ENCODE measurements around the gene DNM3. TPM values are rescaled to one million over a fixed set of nuclear protein-coding genes. Genes with fewer than 3 reads are reported as not detected.

DNM3 gene
- total and polyA plus RNA-seq, 9 of the 15 experiments (the other 6 are each of a cell fraction or from before 2014, with no cell fraction given): 0.08 to 0.36 (median 0.22) TPM; not detected in 1

DNA sequence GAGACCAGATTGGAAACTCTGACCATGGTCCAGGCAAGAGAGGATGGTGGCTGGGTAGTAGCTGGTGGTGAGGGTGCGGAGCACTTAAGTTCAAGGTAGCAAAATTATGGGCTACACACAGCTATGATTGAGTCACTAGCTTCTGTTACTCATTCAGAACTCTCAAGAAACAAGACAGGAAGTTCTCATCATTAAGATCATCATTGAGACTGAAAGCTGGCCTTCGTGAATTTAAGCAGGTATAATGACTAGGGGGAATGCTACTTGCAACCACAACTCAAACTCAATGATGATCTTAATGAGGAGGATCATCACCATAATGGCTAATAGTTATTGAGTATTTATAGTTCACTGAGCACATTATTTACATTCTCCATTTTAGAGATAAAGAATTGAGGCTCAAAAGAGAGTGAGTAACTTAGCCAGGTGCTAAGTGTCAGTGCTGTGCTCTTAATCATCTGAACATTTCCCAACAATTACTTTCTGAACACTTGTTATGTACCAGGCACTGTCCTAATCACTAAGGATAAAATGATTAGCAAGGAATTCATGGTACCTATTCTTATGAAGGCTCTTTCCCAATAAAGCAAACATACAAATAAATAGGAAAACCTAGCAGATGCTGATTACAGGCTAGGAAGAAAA lies 292.9 kb downstream of the DNM3 start (continued):
- TF ChIP-seq, protein P1, sequence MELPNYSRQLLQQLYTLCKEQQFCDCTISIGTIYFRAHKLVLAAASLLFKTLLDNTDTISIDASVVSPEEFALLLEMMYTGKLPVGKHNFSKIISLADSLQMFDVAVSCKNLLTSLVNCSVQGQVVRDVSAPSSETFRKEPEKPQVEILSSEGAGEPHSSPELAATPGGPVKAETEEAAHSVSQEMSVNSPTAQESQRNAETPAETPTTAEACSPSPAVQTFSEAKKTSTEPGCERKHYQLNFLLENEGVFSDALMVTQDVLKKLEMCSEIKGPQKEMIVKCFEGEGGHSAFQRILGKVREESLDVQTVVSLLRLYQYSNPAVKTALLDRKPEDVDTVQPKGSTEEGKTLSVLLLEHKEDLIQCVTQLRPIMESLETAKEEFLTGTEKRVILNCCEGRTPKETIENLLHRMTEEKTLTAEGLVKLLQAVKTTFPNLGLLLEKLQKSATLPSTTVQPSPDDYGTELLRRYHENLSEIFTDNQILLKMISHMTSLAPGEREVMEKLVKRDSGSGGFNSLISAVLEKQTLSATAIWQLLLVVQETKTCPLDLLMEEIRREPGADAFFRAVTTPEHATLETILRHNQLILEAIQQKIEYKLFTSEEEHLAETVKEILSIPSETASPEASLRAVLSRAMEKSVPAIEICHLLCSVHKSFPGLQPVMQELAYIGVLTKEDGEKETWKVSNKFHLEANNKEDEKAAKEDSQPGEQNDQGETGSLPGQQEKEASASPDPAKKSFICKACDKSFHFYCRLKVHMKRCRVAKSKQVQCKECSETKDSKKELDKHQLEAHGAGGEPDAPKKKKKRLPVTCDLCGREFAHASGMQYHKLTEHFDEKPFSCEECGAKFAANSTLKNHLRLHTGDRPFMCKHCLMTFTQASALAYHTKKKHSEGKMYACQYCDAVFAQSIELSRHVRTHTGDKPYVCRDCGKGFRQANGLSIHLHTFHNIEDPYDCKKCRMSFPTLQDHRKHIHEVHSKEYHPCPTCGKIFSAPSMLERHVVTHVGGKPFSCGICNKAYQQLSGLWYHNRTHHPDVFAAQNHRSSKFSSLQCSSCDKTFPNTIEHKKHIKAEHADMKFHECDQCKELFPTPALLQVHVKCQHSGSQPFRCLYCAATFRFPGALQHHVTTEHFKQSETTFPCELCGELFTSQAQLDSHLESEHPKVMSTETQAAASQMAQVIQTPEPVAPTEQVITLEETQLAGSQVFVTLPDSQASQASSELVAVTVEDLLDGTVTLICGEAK (IDR thresholded peaks at IDR 0.05): no peak
- TF ChIP-seq, protein P1 (CRISPR knock-in tag; IDR thresholded peaks at IDR 0.05): no peak
- TF ChIP-seq, protein P2, sequence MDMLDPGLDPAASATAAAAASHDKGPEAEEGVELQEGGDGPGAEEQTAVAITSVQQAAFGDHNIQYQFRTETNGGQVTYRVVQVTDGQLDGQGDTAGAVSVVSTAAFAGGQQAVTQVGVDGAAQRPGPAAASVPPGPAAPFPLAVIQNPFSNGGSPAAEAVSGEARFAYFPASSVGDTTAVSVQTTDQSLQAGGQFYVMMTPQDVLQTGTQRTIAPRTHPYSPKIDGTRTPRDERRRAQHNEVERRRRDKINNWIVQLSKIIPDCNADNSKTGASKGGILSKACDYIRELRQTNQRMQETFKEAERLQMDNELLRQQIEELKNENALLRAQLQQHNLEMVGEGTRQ (CRISPR knock-in tag; IDR thresholded peaks at IDR 0.05): no peak
- TF ChIP-seq FOXJ2 (tag; IDR thresholded peaks at IDR 0.05) (no peak), ZFPM2 (CRISPR knock-in tag; IDR thresholded peaks at IDR 0.05) (no peak), U2AF2 (optimal IDR thresholded peaks at IDR 0.05; ENCODE audit: low read depth, low read length) (no peak), PHF21A (IDR thresholded peaks at IDR 0.05; ENCODE audit: borderline replicate concordance, low read depth) (no peak), PCBP1 (IDR thresholded peaks at IDR 0.05; ENCODE audit: low read depth, low read length, poor library complexity, severe bottlenecking) (no peak), PHF8 (IDR thresholded peaks at IDR 0.05; ENCODE audit: borderline replicate concordance, low read length) (no peak), ZNF232 (CRISPR knock-in tag; IDR thresholded peaks at IDR 0.05) (no peak), BDP1 (IDR thresholded peaks at IDR 0.05; ENCODE audit: insufficient read depth, insufficient read length) (no peak), NR2C1 (IDR thresholded peaks at IDR 0.05) (no peak), NR2C1 (tag; IDR thresholded peaks at IDR 0.05) (no peak), HDAC3 (IDR thresholded peaks at IDR 0.05; ENCODE audit: borderline replicate concordance, partially characterized antibody) (no peak), SMARCB1 (IDR thresholded peaks at IDR 0.05; ENCODE audit: insufficient read length, low read depth) (no peak)
- TF ChIP-seq, protein P3, sequence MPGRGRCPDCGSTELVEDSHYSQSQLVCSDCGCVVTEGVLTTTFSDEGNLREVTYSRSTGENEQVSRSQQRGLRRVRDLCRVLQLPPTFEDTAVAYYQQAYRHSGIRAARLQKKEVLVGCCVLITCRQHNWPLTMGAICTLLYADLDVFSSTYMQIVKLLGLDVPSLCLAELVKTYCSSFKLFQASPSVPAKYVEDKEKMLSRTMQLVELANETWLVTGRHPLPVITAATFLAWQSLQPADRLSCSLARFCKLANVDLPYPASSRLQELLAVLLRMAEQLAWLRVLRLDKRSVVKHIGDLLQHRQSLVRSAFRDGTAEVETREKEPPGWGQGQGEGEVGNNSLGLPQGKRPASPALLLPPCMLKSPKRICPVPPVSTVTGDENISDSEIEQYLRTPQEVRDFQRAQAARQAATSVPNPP (IDR thresholded peaks at IDR 0.05; ENCODE audit: borderline replicate concordance, insufficient read depth, insufficient read length): no peak
